Measurements from ENCODE around the gene TXNDC11.

The TXNDC11 gene

GRCh38 chr16:11639925-11640899, 102.4 kb downstream of the TXNDC11 start:
- no peak overlapping the region for H3K4me3 ChIP-seq (ENCODE audit: low read depth, low read length)
- no peak for TF ChIP-seq CTCF (IDR thresholded peaks at IDR 0.05; ENCODE audit: low read depth, low read length)

GRCh38 chr16:11639008-11639562, 103.6 kb downstream of the TXNDC11 start:
- TF ChIP-seq CTCF (IDR thresholded peaks at IDR 0.05; ENCODE audit: low read depth, low read length): no peak
- H3K4me3 ChIP-seq (ENCODE audit: low read depth, low read length): no peak overlapping the region

GRCh38 chr16:11638140-11638539, 104.5 kb downstream of the TXNDC11 start:
- TF ChIP-seq CTCF (IDR thresholded peaks at IDR 0.05; ENCODE audit: low read depth, low read length): no peak
- no peak overlapping the region for H3K4me3 ChIP-seq (ENCODE audit: low read depth, low read length)

GRCh38 chr16:11637320-11637719, 105.3 kb downstream of the TXNDC11 start:
- H3K4me3 ChIP-seq (ENCODE audit: low read depth, low read length): no peak overlapping the region
- no peak for TF ChIP-seq CTCF (IDR thresholded peaks at IDR 0.05; ENCODE audit: low read depth, low read length)

GRCh38 chr16:11636172-11636721, 106.4 kb downstream of the TXNDC11 start:
- H3K4me3 ChIP-seq (ENCODE audit: low read depth, low read length): no peak overlapping the region
- TF ChIP-seq CTCF (IDR thresholded peaks at IDR 0.05; ENCODE audit: low read depth, low read length): no peak

GRCh38 chr16:11635679-11636171, 106.9 kb downstream of the TXNDC11 start:
- H3K4me3 ChIP-seq (ENCODE audit: low read depth, low read length): no peak overlapping the region
- no peak for TF ChIP-seq CTCF (IDR thresholded peaks at IDR 0.05; ENCODE audit: low read depth, low read length)
